Hematopoietic multipotent progenitor cell treated with erythropoietin and hydrocortisone succinate and interleukin-3 and kit ligand, for 4 days (in vitro differentiated cells): Measurements from ENCODE around the gene ANO2.

Source experiments
- DNase-seq: peaks from one replicate; pipeline ENCODE4 v3.0.0-alpha.2; 2015

The ANO2 gene

DNA sequence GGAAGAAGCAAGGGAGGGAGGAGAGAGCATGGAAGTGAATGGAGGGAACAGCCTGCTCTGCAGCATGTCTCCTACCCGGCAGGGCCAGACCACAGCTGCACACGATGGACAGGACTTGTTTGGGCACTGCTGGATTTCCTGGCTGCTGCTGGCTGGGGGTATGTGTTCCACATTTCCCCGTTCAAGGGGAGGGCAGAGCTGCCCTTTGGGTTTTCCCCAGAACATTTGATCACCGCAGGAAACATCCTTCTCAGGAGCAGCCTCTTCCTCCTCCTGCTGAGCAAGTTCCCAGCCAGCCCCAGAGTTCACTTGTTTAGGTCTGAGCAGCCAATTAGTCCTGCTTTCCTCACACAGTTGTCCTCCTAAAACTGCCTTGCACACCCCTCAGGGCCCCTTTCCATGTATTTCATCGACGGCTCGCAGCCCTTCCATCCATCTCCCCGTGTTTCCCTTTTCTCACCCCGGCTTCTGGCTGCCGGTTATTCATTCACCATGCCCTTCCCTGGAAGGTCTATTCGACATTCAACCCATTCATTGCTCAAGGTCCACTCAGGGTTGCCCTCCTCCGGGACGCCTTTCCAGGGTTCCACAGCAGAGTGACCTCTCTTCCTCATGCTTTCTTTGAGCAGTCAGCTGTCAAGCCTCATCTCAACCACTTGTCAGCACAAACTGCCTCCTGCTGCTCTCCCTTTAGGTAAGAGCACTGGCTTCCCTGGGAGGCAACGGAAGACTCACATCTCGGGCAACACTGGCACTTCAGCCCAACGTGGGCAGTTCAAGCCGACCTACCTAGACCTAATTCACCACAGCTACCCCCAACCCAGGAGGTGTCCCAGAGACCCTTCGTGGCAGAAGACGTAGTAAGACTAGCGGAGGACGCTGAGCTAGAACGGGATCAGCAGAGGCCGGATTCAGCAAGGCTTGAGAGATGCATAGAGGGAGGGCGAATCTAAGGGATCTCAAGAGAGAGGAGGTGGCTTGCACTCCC lies 20.1 kb upstream of the ANO2 start:
- DNase-seq = no peak

DNA sequence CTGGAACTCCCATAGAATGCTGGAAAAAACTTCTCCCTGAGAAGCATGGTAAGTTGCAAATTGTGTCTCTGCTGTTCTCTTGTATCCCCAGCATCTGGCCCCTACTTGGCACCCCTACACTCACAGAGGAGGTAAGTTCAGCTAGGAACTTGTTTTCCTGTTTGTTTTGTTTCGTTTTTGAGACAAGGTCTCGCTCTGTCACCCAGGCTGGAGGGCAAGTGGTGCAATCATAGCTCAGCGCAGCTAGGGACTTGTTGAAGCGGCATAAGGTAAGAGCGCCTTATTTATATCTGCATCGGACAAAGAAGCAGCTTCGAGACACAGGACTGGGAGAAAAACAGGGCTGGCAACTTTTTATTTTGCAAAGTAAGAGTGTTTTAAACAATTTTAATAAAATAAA lies 18.5 kb upstream of the ANO2 start:
- no peak for DNase-seq

DNA sequence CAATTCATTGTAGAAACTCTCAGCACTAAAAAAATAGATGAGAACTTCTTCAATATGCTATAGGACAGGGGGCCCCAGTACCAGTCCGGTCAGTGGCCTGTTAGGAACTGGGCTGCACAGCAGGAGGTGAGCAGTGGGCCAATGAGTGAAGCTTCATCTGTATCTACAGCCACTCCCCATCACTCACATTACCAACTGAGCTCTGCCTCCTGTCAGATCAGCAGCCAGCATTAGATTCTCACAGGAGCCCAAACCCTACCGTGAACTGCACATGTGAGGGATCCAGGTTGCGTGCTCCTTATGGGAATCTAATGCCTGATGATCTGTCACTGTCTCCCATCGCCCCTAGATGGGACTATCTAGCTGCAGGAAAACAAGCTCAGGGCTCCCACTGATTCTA lies 15.7 kb upstream of the ANO2 start:
- DNase-seq = no peak

DNA sequence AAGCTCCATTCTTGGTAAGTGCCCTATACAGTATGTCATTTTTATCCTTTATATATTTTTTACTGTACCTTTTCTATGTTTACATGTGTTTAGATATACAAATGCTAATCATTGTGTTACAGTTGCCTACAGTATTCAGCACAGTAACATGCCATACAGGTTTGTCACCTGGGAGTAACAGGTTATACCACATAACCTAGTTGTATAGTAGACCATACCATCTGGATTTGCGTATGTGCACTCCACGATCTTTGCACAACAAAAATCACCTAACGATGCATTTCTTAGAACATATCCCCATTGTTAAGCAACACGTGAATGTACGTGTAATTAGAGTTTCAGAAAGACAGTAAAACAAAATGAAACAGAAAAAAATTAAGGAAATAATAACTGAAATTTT lies 11.9 kb upstream of the ANO2 start:
- no peak for DNase-seq

DNA sequence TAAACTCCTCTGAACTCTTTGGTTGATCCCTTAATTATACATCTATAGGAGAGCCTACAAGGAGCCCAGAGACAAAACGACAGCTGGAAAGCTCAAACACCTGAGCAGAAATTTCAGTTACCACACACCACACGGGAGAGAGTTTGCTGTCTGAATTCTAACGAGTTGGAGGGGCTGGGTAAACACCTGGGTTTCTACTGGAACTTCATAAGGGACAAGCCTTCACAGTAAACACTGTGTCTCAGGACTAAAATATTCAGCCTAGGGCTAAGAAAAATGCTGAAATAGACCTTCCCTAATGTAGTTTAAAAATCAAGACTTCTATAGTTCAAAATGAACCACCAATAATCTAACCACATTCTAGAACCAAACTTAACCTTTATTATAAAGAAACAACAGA lies 9.6 kb upstream of the ANO2 start:
- DNase-seq = no peak

DNA sequence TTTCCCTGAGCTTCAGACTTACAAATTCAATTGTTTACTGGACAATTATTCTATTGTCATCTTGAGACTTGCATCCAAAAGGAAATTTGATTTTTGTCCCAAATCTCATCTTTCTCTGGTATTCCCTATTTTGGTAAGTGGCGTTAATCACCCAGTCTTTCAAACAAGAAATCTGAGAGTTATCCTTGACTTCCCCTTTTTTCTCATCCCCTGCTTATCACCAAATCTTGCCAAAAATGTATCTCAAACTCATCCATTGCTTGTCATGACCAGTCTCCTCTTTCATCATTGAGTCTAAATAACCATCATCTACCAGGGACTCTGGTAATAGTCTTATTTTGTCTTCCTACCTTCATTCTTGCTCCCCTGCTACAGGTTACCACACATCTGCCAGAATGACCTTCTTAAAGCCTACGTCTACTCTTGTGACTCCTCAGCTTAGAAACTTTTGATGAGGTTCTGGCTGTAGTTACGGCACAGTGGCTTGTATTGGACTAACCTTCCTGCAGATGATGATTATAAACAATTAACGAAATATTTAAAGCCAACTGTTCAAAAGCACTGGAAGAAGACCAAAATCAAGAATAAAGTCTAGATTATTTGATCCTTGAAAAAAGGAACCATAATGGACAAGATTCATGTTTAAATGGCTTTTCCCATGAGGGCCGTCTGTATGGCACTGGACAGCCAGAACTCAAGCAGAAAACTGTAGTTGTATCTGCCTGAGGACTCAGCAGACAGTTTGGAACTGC lies 9.0 kb upstream of the ANO2 start:
- no peak for DNase-seq

DNA sequence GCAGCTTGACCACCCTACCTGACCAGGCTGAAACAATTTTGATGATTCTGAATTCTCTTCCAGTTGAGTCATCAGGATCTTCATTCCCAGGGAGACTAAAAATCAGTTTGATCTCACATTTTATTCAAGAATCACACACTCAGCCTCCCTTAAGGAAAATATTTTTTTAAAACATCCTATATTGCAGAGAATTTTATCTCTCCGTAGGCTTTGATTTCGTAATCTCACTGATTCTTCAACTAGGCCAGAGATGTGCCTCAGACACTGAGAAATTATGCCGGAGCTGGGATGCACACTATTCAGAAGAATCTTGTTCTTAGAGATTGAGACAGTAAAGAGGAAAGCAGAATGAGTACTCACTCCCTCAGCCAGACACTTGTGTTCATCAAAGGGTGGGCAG lies 7.0 kb upstream of the ANO2 start:
- DNase-seq = no peak

DNA sequence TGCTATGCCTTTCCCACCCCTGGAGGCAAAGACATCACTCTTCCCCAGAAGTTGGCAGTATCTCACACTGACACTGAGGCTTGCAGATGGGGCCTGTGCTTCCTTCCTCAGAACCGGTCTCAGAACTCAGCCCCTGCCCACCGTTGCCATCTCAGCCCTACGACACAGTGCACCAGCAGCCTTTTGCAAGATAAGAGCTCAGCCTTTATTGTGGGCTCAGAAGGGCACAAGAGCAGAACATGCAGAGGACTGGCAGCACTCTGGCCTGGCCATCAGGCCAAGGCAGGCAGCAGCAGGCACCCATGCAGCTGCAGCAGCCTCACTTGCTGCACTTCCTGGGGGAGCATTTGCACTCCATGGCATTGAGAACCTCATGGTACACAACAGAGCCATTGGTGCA lies 3.6 kb upstream of the ANO2 start:
- DNase-seq = no peak

DNA sequence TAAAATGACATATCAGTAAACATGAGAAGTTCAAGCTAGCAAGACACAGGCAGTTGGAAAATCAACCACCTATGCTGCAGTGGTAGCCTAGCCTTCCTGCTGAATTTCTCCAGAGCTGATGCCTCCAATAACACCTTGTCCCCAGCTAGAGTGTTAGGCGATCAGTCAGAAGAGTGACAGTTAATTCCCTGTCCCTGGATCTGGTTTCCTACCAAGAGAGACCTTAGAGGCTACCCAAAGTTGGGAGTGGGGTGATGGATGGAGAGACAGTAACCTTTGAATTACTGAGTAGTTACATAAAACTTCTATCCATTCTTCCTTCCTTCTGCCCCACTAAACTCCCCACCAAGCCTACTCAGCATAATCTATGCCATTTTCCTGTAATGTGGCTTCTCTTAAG lies 1.9 kb upstream of the ANO2 start:
- DNase-seq = no peak

DNA sequence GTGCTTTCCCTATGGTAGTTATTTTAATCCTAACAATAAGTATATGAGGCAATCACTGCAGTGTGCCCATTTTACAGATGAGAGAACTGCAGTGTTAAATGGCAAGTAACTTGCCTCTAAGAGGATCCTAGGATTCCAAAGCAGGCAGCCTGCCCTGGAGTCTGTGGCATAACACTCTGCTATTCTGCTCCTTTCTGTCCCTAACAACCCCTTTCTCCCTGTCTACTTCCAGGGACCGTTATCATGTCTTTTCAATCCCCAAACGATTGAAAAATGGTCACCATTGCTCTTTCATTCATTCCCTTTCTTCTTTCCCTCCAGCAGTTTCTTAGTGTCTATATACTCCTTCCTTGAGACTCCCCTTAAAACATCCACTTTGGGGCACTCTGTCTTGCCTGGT lies 1.3 kb upstream of the ANO2 start:
- DNase-seq = no peak

DNA sequence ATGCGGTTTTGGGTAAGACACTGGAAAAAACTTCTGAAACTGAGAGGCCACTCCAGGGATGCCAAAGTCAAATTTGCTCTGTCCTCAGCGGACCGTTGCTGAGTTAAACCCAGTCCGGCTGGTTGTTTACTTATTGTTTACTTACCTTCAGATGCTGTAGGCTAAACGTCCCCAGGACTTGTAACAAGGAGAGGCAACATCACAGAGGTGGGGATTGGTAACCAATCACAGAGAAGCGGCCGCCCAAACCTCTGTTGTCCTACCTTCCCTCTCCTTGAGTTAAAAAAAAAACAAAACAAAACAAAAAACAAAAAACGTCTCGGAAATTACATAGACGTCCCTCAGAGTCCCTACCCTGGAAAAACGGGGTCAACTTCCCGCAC lies 380 bp downstream of the ANO2 start:
- DNase-seq = no peak

DNA sequence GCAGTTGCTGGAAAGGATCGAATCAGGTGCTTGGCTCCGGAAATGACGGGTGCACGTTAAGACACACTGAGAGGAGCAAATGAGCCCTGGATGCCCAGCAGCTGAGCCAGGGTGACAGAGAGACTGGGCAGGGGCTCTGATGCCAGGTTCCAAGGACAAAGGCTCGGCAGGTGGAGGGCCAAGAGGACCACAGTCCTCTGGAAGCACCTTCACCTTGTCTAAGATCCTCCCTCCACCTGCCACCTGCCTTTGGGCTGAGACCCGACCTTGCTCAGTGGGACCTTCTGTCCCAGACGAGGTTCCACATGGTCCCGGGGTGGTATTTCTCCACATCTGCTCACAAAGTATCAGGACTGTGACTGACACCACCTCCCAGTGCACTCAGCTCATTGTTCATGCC lies 1.0 kb downstream of the ANO2 start:
- DNase-seq = no peak

DNA sequence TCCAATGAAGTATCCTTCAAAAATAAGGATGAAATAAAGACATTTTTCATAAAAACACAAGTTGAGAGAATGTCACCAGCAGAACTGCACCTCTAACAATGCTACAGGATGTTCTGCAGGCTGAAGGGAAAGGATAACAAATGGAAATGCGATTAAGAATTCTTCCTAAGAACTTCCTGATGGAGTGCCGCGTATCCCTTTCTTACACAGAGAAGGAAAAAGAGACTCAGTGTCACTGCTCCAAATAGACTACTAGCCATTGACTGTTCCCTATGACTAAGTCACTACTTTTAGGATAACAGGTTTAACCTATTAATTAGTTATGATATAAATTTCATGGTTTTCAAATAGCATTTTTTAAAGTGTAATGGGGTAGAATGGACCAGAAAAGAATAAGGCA lies 3.2 kb downstream of the ANO2 start:
- DNase-seq = no peak

DNA sequence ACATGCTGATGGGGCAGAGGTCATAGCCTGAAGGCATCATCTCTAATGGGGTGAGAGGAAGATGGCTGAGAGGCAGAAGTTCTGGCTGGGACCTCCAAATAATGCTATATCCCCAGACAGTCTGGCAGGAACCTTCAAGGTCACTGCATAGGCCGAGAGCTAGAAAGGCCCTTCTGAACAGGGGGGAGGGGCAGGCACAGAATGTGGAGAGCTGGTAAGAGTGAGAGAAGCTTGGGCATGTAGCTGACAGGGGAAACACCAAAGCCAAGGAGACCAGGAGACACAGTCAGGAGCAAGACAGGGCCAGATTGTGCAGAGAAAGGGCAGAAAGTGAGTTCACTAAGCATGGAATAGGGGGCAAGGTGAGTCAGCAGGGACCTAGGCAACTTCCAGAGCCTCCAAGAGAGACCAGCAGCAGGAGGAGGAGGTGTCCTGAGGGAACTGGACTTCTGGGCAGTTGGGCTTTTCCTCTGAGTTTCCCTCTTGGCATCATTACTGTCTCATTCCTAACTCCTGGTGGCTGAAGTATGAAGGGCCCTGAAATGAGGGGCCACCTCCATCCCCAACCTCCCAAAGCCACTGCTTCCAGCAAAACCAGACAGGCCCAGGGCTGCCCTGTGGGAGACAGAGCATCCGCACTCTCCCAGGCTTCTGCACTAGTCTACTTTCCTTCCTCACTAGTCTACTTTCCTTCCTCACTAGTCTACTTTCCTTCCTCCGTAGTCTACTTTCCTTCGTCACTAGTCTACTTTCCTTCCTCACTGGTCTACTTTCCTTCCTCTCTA lies 17.1 kb downstream of the ANO2 start:
- no peak for DNase-seq

DNA sequence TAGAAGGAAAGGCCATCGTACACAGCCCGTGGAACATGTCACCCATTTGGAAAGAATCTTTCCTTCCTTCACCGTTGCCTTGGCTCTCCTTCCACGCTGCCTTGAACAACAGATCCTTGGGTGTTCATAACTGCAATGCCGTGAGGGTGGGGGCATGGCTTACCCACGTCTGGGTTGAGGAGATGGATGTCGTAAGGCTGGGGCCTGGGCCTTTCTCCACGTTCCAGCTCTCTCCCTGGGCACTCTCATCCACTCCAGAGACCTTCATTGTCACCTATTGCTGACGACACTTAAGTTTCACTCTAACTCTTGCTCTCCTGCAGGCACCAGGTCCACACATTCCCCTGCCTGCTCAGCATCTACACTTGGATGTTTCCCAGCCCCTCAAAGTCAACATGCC lies 19.4 kb downstream of the ANO2 start:
- no peak for DNase-seq

DNA sequence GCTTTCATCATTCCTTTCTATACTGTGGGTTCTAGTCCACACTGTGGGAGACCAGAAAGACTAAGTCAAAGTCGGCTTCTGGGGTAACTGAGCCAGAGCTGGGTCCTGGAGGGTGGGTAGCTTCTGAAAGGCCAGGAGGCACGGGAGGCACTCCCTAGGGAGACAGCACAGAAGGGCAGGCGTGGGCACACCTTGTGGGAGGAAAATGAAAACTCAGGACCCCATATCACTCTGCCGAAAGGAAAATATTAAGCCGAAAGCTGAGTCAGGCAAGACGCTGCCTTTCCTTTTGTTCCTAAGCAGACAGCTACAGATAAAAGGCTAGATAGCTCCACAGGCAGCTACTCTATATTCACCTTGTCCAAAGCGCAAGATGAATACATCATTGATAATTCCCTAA lies 20.7 kb downstream of the ANO2 start:
- no peak for DNase-seq

DNA sequence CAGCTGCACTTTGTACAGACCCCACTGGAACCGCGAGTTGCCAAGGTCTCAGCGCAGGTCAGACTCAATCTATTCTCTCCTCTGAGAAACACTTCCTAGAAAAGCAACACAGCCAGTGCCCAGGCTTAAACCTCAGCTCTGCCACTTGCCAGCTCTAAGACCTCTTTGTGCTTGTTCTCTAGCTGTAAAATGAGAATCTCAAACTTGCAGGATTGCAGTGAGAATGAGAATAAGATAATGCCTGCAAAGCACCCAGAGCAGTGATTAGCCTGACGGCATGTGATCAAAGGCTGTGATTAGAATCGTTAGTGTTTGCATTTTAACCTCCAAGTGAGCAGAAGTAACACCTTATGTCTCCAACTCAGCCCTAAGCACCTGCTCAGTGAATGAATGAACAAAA lies 21.3 kb downstream of the ANO2 start:
- DNase-seq = no peak

DNA sequence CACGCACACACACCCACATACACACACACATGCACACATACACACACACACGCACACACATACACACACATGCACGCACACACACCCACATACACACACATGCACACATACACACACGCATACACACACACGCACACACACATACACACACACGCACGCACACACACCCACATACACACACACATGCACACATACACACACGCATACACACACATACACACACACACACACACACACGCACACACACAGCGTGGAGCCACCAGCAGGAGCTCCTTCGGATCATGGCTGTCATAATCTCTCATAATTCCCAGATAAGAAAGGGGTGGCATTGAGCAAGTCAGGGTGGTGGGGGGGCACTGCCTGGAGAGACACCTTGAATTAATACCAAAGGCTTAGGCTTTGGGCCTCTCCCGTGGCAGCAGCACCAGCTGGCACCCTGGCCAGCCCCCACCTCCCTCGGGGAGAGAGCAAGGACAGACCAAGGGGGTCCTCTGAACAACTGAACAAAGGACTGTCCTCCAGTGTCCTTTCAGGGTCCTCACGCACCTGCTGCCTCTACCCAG lies 21.9 kb downstream of the ANO2 start:
- DNase-seq = no peak

DNA sequence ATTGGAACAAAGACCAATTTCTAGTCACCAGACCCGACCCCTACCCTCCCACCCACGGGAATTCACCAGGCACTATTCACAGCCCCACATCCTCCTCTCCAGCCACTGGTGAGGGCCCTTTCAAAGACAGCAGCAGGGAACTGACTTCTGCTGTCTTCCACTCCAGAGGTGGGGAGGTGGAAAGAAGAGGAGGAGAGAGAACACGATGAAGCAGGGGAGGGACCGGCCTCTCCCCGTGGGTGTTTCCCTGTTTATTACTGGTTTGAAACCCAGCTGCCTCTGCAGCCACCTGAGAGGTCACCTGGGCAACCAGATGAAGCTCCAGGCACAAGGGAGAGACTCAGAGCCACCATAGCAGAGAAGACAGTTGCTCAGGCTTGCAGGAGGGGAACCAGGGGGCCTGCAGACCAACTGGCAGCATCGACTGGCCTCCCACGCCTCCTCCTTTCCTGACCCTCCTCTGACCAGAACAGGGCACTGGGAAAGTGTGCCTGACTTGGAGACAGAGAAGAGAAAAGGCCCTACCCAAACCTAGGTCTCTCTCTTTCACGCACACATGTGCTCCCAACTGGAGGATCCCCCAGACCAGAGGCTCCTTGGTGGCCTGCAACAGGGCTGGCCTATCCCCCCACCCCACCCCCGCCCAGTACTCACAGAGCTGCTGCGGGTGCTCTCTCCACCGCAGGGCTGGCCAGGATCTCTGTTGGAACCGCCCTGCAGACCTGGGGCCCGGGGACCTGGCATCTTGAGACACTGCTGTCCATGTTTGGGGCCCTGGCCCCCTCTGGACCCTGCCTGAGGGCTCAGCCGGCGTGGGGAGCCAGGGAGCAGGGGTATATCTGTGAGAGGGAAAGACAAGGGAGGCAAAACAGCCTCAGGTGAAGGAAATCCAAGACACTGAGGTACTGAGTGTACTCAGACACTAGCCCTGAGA lies 22.8 kb downstream of the ANO2 start:
- DNase-seq = no peak

DNA sequence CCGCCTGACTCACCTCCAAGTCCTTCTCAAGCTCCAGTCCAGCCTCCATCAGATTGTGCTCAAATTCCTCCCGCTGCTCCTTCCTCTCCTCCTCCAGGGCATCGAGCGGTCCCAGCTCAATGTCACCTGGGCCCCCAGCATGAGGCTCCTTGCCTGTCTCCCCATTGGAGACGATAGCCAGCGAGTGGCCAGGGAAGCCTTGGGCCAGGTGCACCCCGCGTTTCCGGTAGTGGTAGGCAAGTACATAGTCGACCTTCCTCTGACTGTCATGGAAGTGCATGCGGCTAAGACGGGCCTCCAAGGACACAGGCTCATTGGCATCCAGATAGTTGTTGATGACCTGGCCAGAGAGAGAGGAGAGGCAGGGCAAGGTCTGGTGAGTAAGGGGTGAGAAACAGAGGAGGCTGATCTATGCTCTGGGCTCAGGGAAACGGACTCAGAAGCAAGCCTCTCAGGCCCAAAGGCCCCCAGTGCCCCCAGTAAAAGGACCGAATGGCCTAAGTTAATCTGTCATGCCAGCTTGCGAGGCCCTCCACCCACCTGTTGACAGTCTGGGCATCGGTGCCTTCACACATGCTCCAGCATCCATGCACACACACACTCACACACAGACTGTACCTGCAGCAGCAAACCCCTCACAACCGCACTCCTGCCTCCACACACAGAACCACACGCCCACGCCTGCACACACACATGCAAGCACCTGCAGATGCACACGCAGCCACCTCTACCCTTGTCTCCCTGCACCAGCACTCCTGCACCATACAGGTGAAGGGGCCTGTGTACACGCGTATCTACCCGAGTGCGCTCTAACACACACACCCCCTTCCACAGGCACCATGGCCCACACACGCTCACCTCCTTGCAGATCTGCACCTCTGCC lies 23.8 kb downstream of the ANO2 start:
- no peak for DNase-seq

DNA sequence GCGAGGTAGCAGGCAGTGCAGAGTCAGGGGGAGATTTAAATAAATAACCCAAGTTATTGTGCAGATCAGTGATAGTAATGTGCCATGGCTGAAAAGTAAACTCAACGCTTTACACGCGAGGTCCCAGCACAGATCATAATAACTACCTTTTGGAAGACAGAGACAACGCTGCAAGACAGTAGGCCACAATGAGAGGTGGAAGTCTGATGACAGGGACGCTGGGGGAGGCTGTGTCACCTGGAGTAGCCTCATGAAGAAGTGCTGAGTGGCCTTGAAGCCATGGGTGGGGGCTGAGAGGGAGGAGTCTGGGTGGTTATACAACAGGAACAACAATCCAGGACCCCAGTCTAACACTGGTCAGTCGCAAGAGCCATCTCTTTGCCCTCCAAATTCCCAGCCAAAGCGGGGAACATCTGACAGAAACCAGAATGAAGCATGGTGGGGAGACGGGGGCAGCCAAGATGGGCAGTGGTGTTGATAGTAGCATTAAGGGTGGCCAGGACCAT lies 28.2 kb downstream of the ANO2 start:
- DNase-seq = no peak
